SK-N-MC (cell line): Measurements from ENCODE around the gene SLC25A42.

Source experiments
- EZH2 ChIP-seq: fragments of 200-600 bp; sonication (generic); IDR thresholded peaks from one replicate; pipeline ENCODE4 v1.6.1; 2017; ENCODE audit warnings: antibody characterized with exemption
- FOXP2 ChIP-seq: optimal IDR thresholded peaks from 2 replicates; pipeline ENCODE3; 2011; ENCODE audit warnings: mild to moderate bottlenecking, moderate library complexity; ENCODE audit not compliant: insufficient read depth; ENCODE audit errors: extremely low read length, control extremely low read depth
- POLR2AphosphoS5 ChIP-seq: IDR thresholded peaks from 2 replicates; pipeline ENCODE4 v1.6.1; 2012; ENCODE audit warnings: mild to moderate bottlenecking, low read depth, low read length, borderline replicate concordance

- TF ChIP-seq POLR2AphosphoS5, result no peak
- TF ChIP-seq EZH2, result no peak
- TF ChIP-seq FOXP2, result no peak
Measured at GRCh38 chr19:19057317-19057716, 6.5 kb upstream of the SLC25A42 start.
